ENCODE data around the gene EQTN.

DNA sequence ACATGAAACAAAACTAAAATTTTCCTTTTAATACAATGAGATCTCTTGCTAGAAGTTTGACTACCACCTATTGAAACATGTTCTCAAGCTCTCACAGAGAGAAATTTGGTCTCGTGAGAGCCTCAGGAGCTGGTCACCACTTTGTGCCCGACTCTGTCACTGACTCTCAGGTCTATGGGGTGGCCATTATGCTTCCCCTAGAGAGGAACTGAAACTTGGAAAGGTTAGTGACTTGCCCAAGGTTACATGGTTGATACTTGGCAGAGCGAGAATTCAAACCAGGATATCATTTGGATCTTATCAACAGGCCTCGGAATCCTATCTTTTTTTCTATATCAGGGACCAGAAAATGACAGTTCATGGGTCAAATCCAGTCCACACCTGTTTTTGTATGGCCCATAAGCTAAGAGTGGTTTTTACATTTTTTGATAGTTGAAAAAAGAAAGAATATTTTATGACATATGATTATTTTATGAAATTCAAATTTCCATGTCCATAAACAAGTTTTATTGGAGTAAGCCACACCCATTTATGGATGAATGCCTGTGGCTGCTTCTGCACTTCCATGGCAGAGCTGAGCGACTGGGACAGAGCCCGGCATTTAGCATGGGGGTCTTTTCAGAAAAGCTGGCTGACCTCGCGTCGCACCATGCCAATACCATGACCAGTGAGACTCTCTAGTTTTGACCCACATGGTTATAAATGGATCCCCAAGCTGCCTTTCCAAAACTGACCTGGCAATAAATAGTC is 44.8 kb upstream of the EQTN start:
- TF ChIP-seq, protein P1, sequence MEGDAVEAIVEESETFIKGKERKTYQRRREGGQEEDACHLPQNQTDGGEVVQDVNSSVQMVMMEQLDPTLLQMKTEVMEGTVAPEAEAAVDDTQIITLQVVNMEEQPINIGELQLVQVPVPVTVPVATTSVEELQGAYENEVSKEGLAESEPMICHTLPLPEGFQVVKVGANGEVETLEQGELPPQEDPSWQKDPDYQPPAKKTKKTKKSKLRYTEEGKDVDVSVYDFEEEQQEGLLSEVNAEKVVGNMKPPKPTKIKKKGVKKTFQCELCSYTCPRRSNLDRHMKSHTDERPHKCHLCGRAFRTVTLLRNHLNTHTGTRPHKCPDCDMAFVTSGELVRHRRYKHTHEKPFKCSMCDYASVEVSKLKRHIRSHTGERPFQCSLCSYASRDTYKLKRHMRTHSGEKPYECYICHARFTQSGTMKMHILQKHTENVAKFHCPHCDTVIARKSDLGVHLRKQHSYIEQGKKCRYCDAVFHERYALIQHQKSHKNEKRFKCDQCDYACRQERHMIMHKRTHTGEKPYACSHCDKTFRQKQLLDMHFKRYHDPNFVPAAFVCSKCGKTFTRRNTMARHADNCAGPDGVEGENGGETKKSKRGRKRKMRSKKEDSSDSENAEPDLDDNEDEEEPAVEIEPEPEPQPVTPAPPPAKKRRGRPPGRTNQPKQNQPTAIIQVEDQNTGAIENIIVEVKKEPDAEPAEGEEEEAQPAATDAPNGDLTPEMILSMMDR (IDR thresholded peaks at IDR 0.05): no peak
- TF ChIP-seq POLR2A (IDR thresholded peaks at IDR 0.05): no peak
